ENCODE data around the gene PGAP6. TPM values are rescaled to one million over a fixed set of nuclear protein-coding genes. Genes with fewer than 3 reads are reported as not detected.

The PGAP6 gene
- total RNA-seq, 1 donor from 2014 or later, result 44.5 TPM

DNA sequence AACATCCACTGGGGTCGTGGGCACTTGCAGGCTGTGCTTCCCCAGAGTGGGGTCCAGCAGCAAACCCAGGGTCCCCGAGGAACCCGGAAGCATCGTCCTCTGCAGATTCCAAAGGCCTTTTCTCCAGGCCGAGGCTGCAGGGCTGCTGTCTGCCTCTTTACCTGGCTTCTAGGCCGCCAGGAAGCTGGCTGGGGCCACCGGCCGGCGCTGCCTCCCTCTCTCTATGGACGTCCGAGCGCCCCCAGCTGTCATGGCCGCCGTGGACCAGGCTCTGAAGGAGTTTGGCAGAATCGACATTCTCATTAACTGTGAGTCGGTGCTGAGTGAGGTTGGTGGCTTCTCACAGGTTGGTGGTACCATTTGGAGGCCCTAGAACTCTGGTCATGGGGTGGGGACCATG, 25.5 kb upstream of the PGAP6 start:
- no peak overlapping the region for H3K27ac Mint-ChIP-seq
- no peak for ATAC-seq (ENCODE audit: low read depth)
- H3K36me3 Mint-ChIP-seq (ENCODE audit: low read depth), result no peaks in the 10 kb centered on the region
- intact Hi-C loops (cut with micrococcal nuclease), result no loop called here
- H3K4me1 Mint-ChIP-seq, result no peaks in the 10 kb centered on the region
- DNase-seq, result no peak
- ChIA-PET POLR2A (no interaction called here), CTCF (no interaction called here)
- no peaks in the 10 kb centered on the region for H3K9me3 Mint-ChIP-seq
- no peaks in the 10 kb centered on the region for H3K27me3 Mint-ChIP-seq
- H3K4me3 Mint-ChIP-seq, result no peak overlapping the region
- TF ChIP-seq, protein P1, sequence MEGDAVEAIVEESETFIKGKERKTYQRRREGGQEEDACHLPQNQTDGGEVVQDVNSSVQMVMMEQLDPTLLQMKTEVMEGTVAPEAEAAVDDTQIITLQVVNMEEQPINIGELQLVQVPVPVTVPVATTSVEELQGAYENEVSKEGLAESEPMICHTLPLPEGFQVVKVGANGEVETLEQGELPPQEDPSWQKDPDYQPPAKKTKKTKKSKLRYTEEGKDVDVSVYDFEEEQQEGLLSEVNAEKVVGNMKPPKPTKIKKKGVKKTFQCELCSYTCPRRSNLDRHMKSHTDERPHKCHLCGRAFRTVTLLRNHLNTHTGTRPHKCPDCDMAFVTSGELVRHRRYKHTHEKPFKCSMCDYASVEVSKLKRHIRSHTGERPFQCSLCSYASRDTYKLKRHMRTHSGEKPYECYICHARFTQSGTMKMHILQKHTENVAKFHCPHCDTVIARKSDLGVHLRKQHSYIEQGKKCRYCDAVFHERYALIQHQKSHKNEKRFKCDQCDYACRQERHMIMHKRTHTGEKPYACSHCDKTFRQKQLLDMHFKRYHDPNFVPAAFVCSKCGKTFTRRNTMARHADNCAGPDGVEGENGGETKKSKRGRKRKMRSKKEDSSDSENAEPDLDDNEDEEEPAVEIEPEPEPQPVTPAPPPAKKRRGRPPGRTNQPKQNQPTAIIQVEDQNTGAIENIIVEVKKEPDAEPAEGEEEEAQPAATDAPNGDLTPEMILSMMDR (IDR thresholded peaks at IDR 0.05), result no peak

DNA sequence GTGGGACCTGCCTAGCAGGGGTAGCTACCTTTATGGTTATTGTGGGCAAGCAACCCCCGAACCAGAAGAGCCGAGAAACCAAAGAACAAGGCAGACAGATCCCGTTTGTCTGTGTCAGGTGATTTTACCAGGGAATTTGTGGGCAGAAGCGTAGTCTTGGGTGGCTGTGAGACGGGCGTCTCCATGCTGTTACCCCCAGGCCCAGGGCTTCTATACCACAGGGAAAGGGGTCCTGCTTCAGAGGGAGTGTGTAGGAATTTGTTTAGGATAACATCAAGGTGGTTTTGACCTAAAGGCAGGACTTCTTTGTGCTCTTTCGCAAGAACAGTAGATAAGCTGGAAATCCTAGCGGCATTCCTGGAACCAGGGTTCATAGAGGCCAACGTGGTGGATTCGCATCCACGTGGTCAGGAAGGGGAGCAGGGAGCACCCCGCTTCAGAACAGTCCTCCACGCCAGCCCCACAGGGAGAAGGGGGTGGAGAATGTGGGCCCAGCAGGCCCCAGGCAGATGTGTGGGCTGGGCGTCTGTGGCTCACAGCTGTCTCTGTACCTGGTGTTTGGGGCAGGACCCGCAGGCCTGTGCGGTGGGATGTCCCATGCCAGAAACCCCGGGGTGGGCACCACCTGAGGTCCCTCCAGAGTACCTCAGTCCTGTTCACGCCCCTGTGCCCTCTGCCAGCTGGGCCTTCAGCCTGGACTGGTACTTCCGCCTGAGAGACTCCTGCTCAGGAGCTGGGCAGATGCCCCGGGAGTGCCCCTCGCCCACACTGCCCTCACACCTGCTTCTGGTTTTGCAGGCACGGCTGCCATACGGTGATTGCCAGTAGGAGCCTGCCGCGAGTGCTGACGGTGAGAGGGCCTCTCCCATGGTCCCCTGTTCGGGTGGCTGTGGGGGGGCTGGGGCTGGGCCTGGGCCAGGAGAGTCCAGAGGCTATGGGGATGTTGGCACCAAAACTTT, 24.0 kb upstream of the PGAP6 start:
- CTCF ChIA-PET, result no interaction called here
- DNase-seq (no peak), ATAC-seq (ENCODE audit: low read depth) (no peak)
- TF ChIP-seq, protein P1 (IDR thresholded peaks at IDR 0.05), result no peak
- intact Hi-C loops (cut with micrococcal nuclease), result no loop called here
- Mint-ChIP-seq H3K4me3 (no peak overlapping the region), H3K27ac (no peak overlapping the region), H3K9me3 (no peaks in the 10 kb centered on the region), H3K27me3 (no peaks in the 10 kb centered on the region), H3K36me3 (ENCODE audit: low read depth) (no peaks in the 10 kb centered on the region), H3K4me1 (peaks cover 2% of the 10 kb centered on the region)
- POLR2A ChIA-PET, result no interaction called here

DNA sequence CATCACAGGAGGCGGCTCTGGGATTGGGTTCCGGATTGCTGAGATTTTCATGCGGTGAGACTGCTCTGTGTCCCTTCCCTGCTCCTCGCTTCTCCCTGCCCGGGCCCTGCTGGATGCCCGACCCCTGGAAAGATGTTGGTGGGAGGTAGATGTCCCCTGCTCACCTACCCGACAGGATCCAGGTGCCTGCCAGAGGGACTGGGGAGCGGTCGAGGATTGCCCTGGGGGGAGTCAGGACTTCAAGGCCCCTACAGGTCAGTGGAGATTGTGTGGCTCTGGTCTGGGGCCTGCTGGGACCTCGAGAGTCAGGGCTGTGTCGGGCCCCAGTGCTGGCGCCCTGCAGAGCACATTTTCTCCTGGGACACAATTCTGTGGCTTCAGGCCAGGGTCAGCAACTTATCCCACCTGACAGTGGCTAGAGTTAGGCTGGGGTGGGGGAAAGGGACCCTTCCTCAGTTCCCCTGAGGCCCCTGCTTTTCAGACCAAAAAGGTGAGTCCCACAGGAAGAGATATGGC, 23.3 kb upstream of the PGAP6 start:
- ATAC-seq (ENCODE audit: low read depth) (no peak), DNase-seq (no peak)
- ChIA-PET CTCF (no interaction called here), POLR2A (no interaction called here)
- Mint-ChIP-seq H3K36me3 (ENCODE audit: low read depth) (peaks cover 4% of the 10 kb centered on the region), H3K27me3 (no peaks in the 10 kb centered on the region), H3K27ac (no peak overlapping the region), H3K4me3 (no peak overlapping the region), H3K4me1 (peaks cover 10% of the 10 kb centered on the region), H3K9me3 (no peaks in the 10 kb centered on the region)
- intact Hi-C loops (cut with micrococcal nuclease), result loop anchor here (5.0 kb wide), 1 partner anchor 182 kb away; no protein-coding TSS in a partner anchor
- TF ChIP-seq, protein P1 (IDR thresholded peaks at IDR 0.05), result no peak

DNA sequence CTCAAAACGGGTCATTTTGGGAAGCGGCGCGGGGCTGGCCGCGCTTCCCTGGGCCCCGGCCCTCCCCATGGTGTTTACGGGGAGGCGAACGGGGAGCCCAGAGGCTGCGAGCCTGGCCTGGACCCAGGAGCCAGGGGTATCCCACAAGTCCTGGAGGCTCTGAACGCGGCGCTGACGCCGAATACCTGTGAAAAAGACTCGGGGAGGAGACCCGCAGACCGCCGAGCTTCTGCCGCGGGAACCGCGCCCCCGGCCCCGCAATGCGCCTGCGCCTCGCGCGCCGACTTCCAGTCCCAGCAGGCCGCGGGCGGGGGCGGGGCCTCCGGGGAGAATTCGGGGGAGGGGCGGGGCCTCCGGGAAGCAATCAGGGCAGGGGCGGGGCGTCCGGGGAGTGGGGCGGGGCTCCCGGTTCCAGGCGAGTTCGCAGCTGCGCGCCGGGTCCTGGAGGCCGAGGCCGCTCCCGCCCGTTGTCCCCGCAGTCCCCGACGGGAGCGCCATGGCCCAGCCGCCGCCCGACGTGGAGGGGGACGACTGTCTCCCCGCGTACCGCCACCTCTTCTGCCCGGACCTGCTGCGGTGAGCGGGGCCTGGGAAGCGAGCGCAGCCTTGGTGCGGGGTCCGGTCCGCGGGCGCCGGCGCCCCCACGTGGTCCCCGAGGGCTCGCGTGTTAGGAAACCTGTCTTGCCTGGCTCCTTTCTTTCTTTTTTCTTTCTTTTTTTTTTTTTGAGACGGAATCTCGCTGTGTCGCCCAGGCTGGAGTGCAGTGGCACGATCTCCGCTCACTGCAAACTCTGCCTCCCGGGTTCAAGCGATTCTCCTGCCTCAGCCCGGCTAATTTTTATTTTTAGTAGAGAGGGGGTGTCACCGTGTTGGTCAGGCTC, 19.9 kb upstream of the PGAP6 start, which contains the start of gene DECR2:
TSS of gene DECR2 (plus strand) at position 418 of the 881 bp plus-strand sequence. CDS start at position 497, 79 bp downstream.
- Mint-ChIP-seq H3K27ac (peak within 1 kb of the TSS; percentile 98), H3K27me3 (no peaks in the 10 kb centered on the region), H3K36me3 (ENCODE audit: low read depth) (peaks cover 4% of the 10 kb centered on the region), H3K9me3 (no peaks in the 10 kb centered on the region), H3K4me1 (peaks cover 24% of the 10 kb centered on the region), H3K4me3 (peak within 1 kb of the TSS; percentile 93)
- TF ChIP-seq, protein P1 (IDR thresholded peaks at IDR 0.05), result no peak
- POLR2A ChIA-PET, result interaction anchor here (0.5 to 3.0 kb wide), 14 partner anchors 9 to 1560 kb away, joined by 3 to 54 read pairs (median 4); partner anchors contain the start of genes AXIN1, FAM234A, LUC7L and MRPL28
- intact Hi-C loops (cut with micrococcal nuclease), result loop anchor here (1.0 to 5.0 kb wide), 7 partner anchors 19 to 235 kb away; partner anchors contain the start of genes AXIN1, METTL26, MRPL28 and RAB11FIP3
- CTCF ChIA-PET, result interaction anchor here (0.6 to 2.2 kb wide), 7 partner anchors 10 to 40 kb away, joined by 3 to 7 read pairs (median 3); partner anchors contain the start of gene RAB11FIP3
- ATAC-seq (ENCODE audit: low read depth) (peak; percentile 86), DNase-seq (peak; percentile 95)

All from activated B cell treated with CpG ODN at 0.5 μM for 24 hours (primary cell).